Measurements from ENCODE around the gene CMSS1. TPM values are rescaled to one million over a fixed set of nuclear protein-coding genes. Genes with fewer than 3 reads are reported as not detected.

CMSS1 gene
- total RNA-seq, 1 experiment from 2014 or later, result 64.1 TPM

DNA sequence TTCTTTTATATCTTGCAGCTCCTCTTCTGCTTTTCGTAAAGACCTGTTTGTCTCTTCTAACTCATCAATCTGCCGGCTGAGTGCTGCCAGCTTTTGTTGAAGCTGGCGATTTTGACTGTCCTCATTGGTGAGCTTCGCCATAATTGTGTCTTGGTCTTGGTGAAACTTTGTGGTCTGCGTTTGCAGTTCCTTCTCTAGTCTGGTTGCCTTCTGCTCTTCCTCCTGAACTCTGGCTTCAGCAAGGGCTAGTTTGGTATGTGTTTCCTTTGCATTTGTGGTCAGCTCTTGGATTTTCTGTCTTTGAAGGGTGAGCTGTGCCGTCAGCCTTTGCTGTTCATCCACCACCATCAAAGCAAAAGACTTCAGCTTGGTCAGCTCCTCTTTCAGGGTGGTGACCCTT, 32.9 kb downstream of the CMSS1 start:
- intact Hi-C loops (cut with micrococcal nuclease), result no loop called here
- no TSS peak for BruUV-seq (replicated peaks)
- DNase-seq (ENCODE audit: low read depth, low spot score) (no peak), ATAC-seq (no peak)
- H3K79me2 ChIP-seq (ENCODE audit: insufficient read depth, low read length), result peaks cover 57% of the 10 kb centered on the region
- H3K9ac ChIP-seq (ENCODE audit: low read length), result no peak overlapping the region
- no peak overlapping the region for H3K4me2 ChIP-seq (ENCODE audit: low read length)
- POLR2A ChIA-PET, result no interaction called here
- H3K4me3 ChIP-seq (replicated peaks in 1 of 2; ENCODE audit: low read depth in 1 of 2, low read length in 2 of 2), result no peak overlapping the region
- H3K27ac ChIP-seq (ENCODE audit: low read depth, low read length), result no peak overlapping the region
- 0 out of 2 replicates have a peak, but pooled peaks cover 3% of the 10 kb centered on the region for H4K20me1 ChIP-seq (ENCODE audit: insufficient read depth)
- RAD21 ChIA-PET (ENCODE audit: low non-redundant PET in 1 of 2, low total read pairs in 2 of 2, uncharacterized antibody in 2 of 2, unreplicated experiment in 2 of 2), result no interaction called here
- no peaks in the 10 kb centered on the region for H3K36me3 ChIP-seq (ENCODE audit: control insufficient read depth in 1 of 2, insufficient read depth in 2 of 2, low read length in 2 of 2)
- H3K9me3 ChIP-seq (ENCODE audit: control insufficient read depth in 1 of 2, insufficient read depth in 1 of 2, low read depth in 1 of 2, low read length in 2 of 2), result no peaks in the 10 kb centered on the region
- TF ChIP-seq, protein P1, sequence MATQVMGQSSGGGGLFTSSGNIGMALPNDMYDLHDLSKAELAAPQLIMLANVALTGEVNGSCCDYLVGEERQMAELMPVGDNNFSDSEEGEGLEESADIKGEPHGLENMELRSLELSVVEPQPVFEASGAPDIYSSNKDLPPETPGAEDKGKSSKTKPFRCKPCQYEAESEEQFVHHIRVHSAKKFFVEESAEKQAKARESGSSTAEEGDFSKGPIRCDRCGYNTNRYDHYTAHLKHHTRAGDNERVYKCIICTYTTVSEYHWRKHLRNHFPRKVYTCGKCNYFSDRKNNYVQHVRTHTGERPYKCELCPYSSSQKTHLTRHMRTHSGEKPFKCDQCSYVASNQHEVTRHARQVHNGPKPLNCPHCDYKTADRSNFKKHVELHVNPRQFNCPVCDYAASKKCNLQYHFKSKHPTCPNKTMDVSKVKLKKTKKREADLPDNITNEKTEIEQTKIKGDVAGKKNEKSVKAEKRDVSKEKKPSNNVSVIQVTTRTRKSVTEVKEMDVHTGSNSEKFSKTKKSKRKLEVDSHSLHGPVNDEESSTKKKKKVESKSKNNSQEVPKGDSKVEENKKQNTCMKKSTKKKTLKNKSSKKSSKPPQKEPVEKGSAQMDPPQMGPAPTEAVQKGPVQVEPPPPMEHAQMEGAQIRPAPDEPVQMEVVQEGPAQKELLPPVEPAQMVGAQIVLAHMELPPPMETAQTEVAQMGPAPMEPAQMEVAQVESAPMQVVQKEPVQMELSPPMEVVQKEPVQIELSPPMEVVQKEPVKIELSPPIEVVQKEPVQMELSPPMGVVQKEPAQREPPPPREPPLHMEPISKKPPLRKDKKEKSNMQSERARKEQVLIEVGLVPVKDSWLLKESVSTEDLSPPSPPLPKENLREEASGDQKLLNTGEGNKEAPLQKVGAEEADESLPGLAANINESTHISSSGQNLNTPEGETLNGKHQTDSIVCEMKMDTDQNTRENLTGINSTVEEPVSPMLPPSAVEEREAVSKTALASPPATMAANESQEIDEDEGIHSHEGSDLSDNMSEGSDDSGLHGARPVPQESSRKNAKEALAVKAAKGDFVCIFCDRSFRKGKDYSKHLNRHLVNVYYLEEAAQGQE (IDR thresholded peaks at IDR 0.05; ENCODE audit: low read depth), result no peak
- TF ChIP-seq FOSL1 (IDR thresholded peaks at IDR 0.05; ENCODE audit: low read depth) (no peak), YY1 (IDR thresholded peaks at IDR 0.05; ENCODE audit: extremely low read depth, insufficient replicate concordance, low read depth, low read length) (no peak), SP1 (IDR thresholded peaks at IDR 0.05; ENCODE audit: low read depth) (no peak), ZFX (IDR thresholded peaks at IDR 0.05) (no peak), EZH2phosphoT487 (IDR thresholded peaks at IDR 0.05; ENCODE audit: borderline replicate concordance) (no peak), POLR2AphosphoS5 (IDR thresholded peaks at IDR 0.05; ENCODE audit: low read depth, low read length) (no peak), CBX3 (IDR thresholded peaks at IDR 0.05; ENCODE audit: low read depth) (no peak), TCF7L2 (IDR thresholded peaks at IDR 0.05; ENCODE audit: borderline replicate concordance, extremely low read depth, insufficient read depth, insufficient read length) (no peak), ELF1 (IDR thresholded peaks at IDR 0.05; ENCODE audit: borderline replicate concordance, low read depth) (no peak), SRF (IDR thresholded peaks at IDR 0.05; ENCODE audit: low read depth) (no peak)
- TF ChIP-seq, protein P2, sequence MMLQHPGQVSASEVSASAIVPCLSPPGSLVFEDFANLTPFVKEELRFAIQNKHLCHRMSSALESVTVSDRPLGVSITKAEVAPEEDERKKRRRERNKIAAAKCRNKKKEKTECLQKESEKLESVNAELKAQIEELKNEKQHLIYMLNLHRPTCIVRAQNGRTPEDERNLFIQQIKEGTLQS (IDR thresholded peaks at IDR 0.05), result no peak
- TF ChIP-seq, protein P3, sequence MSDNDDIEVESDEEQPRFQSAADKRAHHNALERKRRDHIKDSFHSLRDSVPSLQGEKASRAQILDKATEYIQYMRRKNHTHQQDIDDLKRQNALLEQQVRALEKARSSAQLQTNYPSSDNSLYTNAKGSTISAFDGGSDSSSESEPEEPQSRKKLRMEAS (IDR thresholded peaks at IDR 0.05), result no peak
- CTCF ChIA-PET, result interaction anchor here (1.1 kb wide), 1 partner anchor 403 kb away, joined by 3 read pairs; no protein-coding TSS in a partner anchor
- H3K9me2 ChIP-seq (ENCODE audit: insufficient read depth), result no peaks in the 10 kb centered on the region
- no peak overlapping the region for H2AFZ ChIP-seq (ENCODE audit: low read depth, low read length, poor library complexity, severe bottlenecking)
- no peaks in the 10 kb centered on the region for H3K4me1 ChIP-seq (ENCODE audit: control insufficient read depth in 1 of 2, insufficient read depth in 2 of 2, low read length in 2 of 2)
- no peaks in the 10 kb centered on the region for H3K27me3 ChIP-seq (ENCODE audit: insufficient read depth, low read length)
